ENCODE results near the gene NET1.
"Not testable (repeated sequence)": the region's sequence is repeated elsewhere in the genome, so short reads cannot be mapped to it uniquely, and the experiment has no call there.

NET1 gene

GRCh38 chr10:5412277-5412941, at the start of gene NET1:
TSS of gene NET1 (plus strand) at chr10:5412557. CDS start at chr10:5412693, 136 bp downstream.
- DNase-seq (ENCODE audit: low spot score): peak; percentile 92

GRCh38 chr10:5362873-5363272, 49.5 kb upstream of the NET1 start:
- no peak for DNase-seq (ENCODE audit: low spot score)

- DNase-seq (ENCODE audit: low spot score): no peak
Observed at GRCh38 chr10:5364374-5364773, 48.0 kb upstream of the NET1 start.

GRCh38 chr10:5364890-5365338, 47.4 kb upstream of the NET1 start, which contains the start of gene UCN3:
TSS of gene UCN3 (plus strand) at chr10:5364966. CDS start at chr10:5373721, 8,755 bp downstream.
- DNase-seq (ENCODE audit: low spot score): no peak

- no peak for DNase-seq (ENCODE audit: low spot score)
Observed at GRCh38 chr10:5365928-5366327, 46.4 kb upstream of the NET1 start.

GRCh38 chr10:5369362-5370158, 42.8 kb upstream of the NET1 start:
- no peak for DNase-seq (ENCODE audit: low spot score)

GRCh38 chr10:5370493-5371352, 41.6 kb upstream of the NET1 start:
- DNase-seq (ENCODE audit: low spot score): no peak

GRCh38 chr10:5373307-5373706, 39.0 kb upstream of the NET1 start:
- no peak for DNase-seq (ENCODE audit: low spot score)

- DNase-seq (ENCODE audit: low spot score): no peak
Observed at GRCh38 chr10:5373891-5374611, 38.3 kb upstream of the NET1 start.

GRCh38 chr10:5376450-5376849, 35.9 kb upstream of the NET1 start:
- DNase-seq (ENCODE audit: low spot score): no peak

- DNase-seq (ENCODE audit: low spot score): not testable (repeated sequence)
Observed at GRCh38 chr10:5379202-5379601, 33.2 kb upstream of the NET1 start.

- not testable (repeated sequence) for DNase-seq (ENCODE audit: low spot score)
Observed at GRCh38 chr10:5380395-5380794, 32.0 kb upstream of the NET1 start.

GRCh38 chr10:5381187-5381586, 31.2 kb upstream of the NET1 start:
- DNase-seq (ENCODE audit: low spot score): no peak

- no peak for DNase-seq (ENCODE audit: low spot score)
Observed at GRCh38 chr10:5385224-5385623, 27.1 kb upstream of the NET1 start.

GRCh38 chr10:5387169-5387568, 25.2 kb upstream of the NET1 start:
- DNase-seq (ENCODE audit: low spot score): no peak

GRCh38 chr10:5390607-5391205, 21.7 kb upstream of the NET1 start:
- no peak for DNase-seq (ENCODE audit: low spot score)

GRCh38 chr10:5391790-5392189, 20.6 kb upstream of the NET1 start:
- DNase-seq (ENCODE audit: low spot score): no peak

GRCh38 chr10:5393529-5393928, 18.8 kb upstream of the NET1 start:
- no peak for DNase-seq (ENCODE audit: low spot score)

GRCh38 chr10:5395168-5395567, 17.2 kb upstream of the NET1 start:
- DNase-seq (ENCODE audit: low spot score): no peak

GRCh38 chr10:5396556-5397300, 15.6 kb upstream of the NET1 start:
- DNase-seq (ENCODE audit: low spot score): no peak

- DNase-seq (ENCODE audit: low spot score): no peak
Observed at GRCh38 chr10:5399332-5399731, 13.0 kb upstream of the NET1 start.
